ENCODE results near the gene ZNF346.

DNA sequence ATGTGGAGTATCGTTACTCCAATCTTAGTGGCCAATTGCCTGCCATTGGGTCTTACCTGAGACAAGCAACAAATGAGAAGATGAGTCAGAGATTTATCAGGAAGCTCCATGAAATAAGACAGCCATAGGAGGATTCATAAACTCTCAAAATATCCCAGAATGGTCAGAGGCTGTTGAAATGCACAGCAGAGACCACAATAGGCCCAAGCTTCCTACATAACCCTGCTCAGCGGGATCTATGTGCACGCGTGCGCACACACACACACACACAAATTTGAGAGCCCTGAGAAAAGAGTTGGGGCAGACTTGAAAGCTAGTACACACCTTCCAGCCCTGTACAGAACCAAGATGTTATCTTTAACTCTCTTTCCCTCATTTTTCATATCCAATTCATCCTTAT, 25.7 kb upstream of the ZNF346 start:
- TF ChIP-seq, protein P1, sequence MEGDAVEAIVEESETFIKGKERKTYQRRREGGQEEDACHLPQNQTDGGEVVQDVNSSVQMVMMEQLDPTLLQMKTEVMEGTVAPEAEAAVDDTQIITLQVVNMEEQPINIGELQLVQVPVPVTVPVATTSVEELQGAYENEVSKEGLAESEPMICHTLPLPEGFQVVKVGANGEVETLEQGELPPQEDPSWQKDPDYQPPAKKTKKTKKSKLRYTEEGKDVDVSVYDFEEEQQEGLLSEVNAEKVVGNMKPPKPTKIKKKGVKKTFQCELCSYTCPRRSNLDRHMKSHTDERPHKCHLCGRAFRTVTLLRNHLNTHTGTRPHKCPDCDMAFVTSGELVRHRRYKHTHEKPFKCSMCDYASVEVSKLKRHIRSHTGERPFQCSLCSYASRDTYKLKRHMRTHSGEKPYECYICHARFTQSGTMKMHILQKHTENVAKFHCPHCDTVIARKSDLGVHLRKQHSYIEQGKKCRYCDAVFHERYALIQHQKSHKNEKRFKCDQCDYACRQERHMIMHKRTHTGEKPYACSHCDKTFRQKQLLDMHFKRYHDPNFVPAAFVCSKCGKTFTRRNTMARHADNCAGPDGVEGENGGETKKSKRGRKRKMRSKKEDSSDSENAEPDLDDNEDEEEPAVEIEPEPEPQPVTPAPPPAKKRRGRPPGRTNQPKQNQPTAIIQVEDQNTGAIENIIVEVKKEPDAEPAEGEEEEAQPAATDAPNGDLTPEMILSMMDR (IDR thresholded peaks at IDR 0.05 in 8 of 11, conservative IDR thresholded peaks at IDR 0.05 in 3 of 11) = no peak
- no peak for TF ChIP-seq POLR2A (IDR thresholded peaks at IDR 0.05)

Measured in spleen (tissue), 7 donors.